K562 (cell line): ENCODE data around the gene TRAPPC5. TPM values are rescaled to one million over a fixed set of nuclear protein-coding genes. Genes with fewer than 3 reads are reported as not detected.

Experiments
- ADNP ChIP-seq: fragments of 200-800 bp; sonication (Bioruptor generic); IDR thresholded peaks from 2 replicates; pipeline ENCODE4 v1.6.1; 2016; ENCODE audit warnings: missing genetic modification characterization, missing compliant biosample characterization
- ASH1L ChIP-seq: fragments of 450-650 bp; IDR thresholded peaks from 2 replicates; pipeline ENCODE4 v1.6.1; 2018; ENCODE audit warnings: borderline replicate concordance, mild to moderate bottlenecking, low read depth; ENCODE audit not compliant: partially characterized antibody
- CREBBP ChIP-seq: IDR thresholded peaks from one replicate; pipeline ENCODE4 v1.6.1; 2012; ENCODE audit warnings: low read depth, mild to moderate bottlenecking, control low read depth, inconsistent platforms, low read length
- DNMT1 ChIP-seq: fragments of 450-650 bp; IDR thresholded peaks from 2 replicates; pipeline ENCODE4 v1.6.1; 2016; ENCODE audit warnings: antibody characterized with exemption, mild to moderate bottlenecking
- EP300 ChIP-seq: IDR thresholded peaks from 2 replicates; pipeline ENCODE4 v1.6.1; 2012; ENCODE audit warnings: low read length, improper control_type of control experiment
- MYNN ChIP-seq, 2 experiments: sonication (generic); formaldehyde crosslinking in 1 of 2; IDR thresholded peaks; 2 replicates each; pipeline versions ENCODE4 v1.5.0 to v1.6.1; 2016 to 2020; ENCODE audit warnings: antibody characterized with exemption in 1 of 2, missing genetic modification reagents in 1 of 2
- NR2C2 ChIP-seq, 2 experiments: fragments of 200-800 bp in 1 of 2; sonication (Bioruptor generic) in 1 of 2; sonication (generic) in 1 of 2; formaldehyde crosslinking in 1 of 2; IDR thresholded peaks; 2 replicates each; pipeline versions ENCODE4 v1.6.1 to v1.8.0; 2016 to 2022; ENCODE audit warnings: mild to moderate bottlenecking in 1 of 2, missing compliant biosample characterization in 1 of 2, missing genetic modification characterization in 1 of 2, missing genetic modification reagents in 1 of 2
- PURB ChIP-seq: sonication (generic); formaldehyde crosslinking; IDR thresholded peaks from 2 replicates; pipeline ENCODE4 v1.9.0; 2021; ENCODE audit warnings: low read depth, mild to moderate bottlenecking, missing genetic modification reagents
- SNIP1 ChIP-seq: fragments of 450-650 bp; IDR thresholded peaks from 2 replicates; pipeline ENCODE4 v1.7.1; 2017; ENCODE audit warnings: low read depth, mild to moderate bottlenecking
- SUPT5H ChIP-seq: fragments of 450-650 bp; IDR thresholded peaks from 2 replicates; pipeline ENCODE4 v1.6.1; 2016
- ZNF121 ChIP-seq: sonication (generic); formaldehyde crosslinking; conservative IDR thresholded peaks from 2 replicates; pipeline ENCODE4 v1.8.0; 2022; ENCODE audit warnings: missing genetic modification reagents
- ZNF347 ChIP-seq: fragments of 450-650 bp; formaldehyde crosslinking; IDR thresholded peaks from 2 replicates; pipeline ENCODE4 v1.4.0; 2020; ENCODE audit warnings: low read depth, mild to moderate bottlenecking, moderate library complexity
- ZNF77 ChIP-seq: fragments of 250-450 bp; sonication (Bioruptor Pico); IDR thresholded peaks from 2 replicates; pipeline ENCODE4 v1.5.0; 2020
- polyA plus RNA-seq, 8 experiments: library from polyadenylated mRNA; depleted of rRNA in 4 of 8; stranded (reverse) in 5 of 8; unstranded in 3 of 8; fragments of >200 nt; fragmentation: Nextera tagmentation in 2 of 8; fragmentation: Illumina TruSeq in 1 of 8; extraction: Ambion mirVana in 2 of 8; extraction: Trizol in 1 of 8; gene quantifications; 2 replicates each; pipeline versions ENCODE4 v1.2.1 to v1.2.3, GENCODE V29; 2011 to 2014; ENCODE audit warnings: inconsistent platforms in 1 of 8, missing spikeins in 1 of 8
- total RNA-seq, 7 experiments: library from RNA; depleted of rRNA in 6 of 7; stranded (reverse); fragments of >200 nt in 6 of 7; fragmentation: Illumina TruSeq in 2 of 7; extraction: Trizol in 2 of 7; gene quantifications; 2 replicates each; pipeline versions ENCODE4 v1.2.1 to v1.2.3, GENCODE V29; 2011 to 2021; ENCODE audit warnings: low replicate concordance in 1 of 7
- TF ChIP-seq, protein P1 (sequence below): fragments of 450-650 bp; IDR thresholded peaks from 2 replicates; pipeline ENCODE4 v1.6.1; 2016
- TF ChIP-seq, protein P2 (sequence below): sonication (generic); formaldehyde crosslinking; IDR thresholded peaks from 2 replicates; pipeline ENCODE4 v1.4.0; 2020; ENCODE audit warnings: mild to moderate bottlenecking, missing genetic modification reagents
- TF ChIP-seq, protein P3 (sequence below): fragments of 150-350 bp; conservative IDR thresholded peaks from 2 replicates; pipeline ENCODE4 v1.6.1; 2014; ENCODE audit warnings: low read length
- TF ChIP-seq, protein P4 (sequence below): fragments of 450-650 bp; formaldehyde crosslinking; conservative IDR thresholded peaks from 2 replicates; pipeline ENCODE4 v1.4.0; 2022; ENCODE audit warnings: mild to moderate bottlenecking, missing genetic modification characterization

TRAPPC5 gene
- total and polyA plus RNA-seq, 9 of the 15 experiments (the other 6 are each of a cell fraction or from before 2014, with no cell fraction given) = 2.0 to 76.9 (median 29.3) TPM

DNA sequence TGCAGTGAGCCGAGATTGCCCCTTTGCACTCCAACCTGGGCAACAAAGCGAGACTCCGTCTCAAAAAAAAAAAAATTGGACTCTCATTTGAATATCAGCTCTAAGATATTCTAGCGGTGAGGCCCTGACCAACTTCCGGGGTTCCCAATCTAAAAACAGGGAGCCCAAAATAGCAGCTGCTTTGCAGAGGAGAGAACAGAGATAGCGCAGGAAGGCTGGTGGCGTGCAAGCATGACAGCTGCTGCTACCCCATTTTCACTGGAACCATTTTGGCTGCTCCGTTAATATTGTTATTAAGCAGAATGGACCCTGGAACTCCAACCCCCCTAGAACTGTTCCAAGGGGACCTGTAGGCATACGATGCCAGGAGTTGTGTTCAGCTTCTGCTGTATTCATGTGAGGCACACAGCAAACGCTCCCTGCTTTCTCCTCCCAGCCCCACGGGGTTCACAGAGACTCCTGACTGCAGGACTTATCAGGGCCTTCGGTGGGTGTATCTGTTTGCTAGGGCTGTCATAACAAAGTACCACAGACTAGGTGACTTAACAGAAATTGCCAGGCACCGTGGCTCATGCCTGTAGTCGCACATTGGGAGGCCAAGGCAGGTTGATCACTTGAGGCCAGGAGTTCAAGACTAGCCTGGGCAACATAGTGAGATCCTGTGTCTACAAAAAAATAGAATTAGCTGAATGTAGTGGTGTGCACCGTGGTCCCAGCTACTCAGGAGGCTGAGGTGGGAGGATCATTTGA is 32.2 kb upstream of the TRAPPC5 start (continued):
- TF ChIP-seq, protein P1, sequence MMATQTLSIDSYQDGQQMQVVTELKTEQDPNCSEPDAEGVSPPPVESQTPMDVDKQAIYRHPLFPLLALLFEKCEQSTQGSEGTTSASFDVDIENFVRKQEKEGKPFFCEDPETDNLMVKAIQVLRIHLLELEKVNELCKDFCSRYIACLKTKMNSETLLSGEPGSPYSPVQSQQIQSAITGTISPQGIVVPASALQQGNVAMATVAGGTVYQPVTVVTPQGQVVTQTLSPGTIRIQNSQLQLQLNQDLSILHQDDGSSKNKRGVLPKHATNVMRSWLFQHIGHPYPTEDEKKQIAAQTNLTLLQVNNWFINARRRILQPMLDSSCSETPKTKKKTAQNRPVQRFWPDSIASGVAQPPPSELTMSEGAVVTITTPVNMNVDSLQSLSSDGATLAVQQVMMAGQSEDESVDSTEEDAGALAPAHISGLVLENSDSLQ = no peak
- no peak for TF ChIP-seq ZNF347
- TF ChIP-seq ZNF77 (CRISPR knock-in tag) = no peak
- TF ChIP-seq MYNN (IDR thresholded peaks at IDR 0.05) = 0 out of 2 replicates have a peak, but pooled peaks have one; percentile 5
- TF ChIP-seq MYNN (CRISPR knock-in tag; IDR thresholded peaks at IDR 0.05) = no peak
- TF ChIP-seq ADNP (tag) = peak; percentile 64
- TF ChIP-seq ZNF121 = peak; percentile 100
- TF ChIP-seq SUPT5H = peak; percentile 70
- TF ChIP-seq EP300 = no peak
- TF ChIP-seq, protein P2, sequence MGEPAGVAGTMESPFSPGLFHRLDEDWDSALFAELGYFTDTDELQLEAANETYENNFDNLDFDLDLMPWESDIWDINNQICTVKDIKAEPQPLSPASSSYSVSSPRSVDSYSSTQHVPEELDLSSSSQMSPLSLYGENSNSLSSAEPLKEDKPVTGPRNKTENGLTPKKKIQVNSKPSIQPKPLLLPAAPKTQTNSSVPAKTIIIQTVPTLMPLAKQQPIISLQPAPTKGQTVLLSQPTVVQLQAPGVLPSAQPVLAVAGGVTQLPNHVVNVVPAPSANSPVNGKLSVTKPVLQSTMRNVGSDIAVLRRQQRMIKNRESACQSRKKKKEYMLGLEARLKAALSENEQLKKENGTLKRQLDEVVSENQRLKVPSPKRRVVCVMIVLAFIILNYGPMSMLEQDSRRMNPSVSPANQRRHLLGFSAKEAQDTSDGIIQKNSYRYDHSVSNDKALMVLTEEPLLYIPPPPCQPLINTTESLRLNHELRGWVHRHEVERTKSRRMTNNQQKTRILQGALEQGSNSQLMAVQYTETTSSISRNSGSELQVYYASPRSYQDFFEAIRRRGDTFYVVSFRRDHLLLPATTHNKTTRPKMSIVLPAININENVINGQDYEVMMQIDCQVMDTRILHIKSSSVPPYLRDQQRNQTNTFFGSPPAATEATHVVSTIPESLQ (CRISPR knock-in tag) = no peak
- TF ChIP-seq DNMT1 = 0 out of 2 replicates have a peak, but pooled peaks have one; percentile 82
- TF ChIP-seq CREBBP = no peak
- no peak for TF ChIP-seq NR2C2 (CRISPR knock-in tag; IDR thresholded peaks at IDR 0.05)
- no peak for TF ChIP-seq NR2C2 (tag; IDR thresholded peaks at IDR 0.05)
- TF ChIP-seq, protein P3, sequence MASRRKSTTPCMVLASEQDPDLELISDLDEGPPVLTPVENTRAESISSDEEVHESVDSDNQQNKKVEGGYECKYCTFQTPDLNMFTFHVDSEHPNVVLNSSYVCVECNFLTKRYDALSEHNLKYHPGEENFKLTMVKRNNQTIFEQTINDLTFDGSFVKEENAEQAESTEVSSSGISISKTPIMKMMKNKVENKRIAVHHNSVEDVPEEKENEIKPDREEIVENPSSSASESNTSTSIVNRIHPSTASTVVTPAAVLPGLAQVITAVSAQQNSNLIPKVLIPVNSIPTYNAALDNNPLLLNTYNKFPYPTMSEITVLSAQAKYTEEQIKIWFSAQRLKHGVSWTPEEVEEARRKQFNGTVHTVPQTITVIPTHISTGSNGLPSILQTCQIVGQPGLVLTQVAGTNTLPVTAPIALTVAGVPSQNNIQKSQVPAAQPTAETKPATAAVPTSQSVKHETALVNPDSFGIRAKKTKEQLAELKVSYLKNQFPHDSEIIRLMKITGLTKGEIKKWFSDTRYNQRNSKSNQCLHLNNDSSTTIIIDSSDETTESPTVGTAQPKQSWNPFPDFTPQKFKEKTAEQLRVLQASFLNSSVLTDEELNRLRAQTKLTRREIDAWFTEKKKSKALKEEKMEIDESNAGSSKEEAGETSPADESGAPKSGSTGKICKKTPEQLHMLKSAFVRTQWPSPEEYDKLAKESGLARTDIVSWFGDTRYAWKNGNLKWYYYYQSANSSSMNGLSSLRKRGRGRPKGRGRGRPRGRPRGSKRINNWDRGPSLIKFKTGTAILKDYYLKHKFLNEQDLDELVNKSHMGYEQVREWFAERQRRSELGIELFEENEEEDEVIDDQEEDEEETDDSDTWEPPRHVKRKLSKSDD = no peak
- TF ChIP-seq ASH1L = no peak
- TF ChIP-seq, protein P4, sequence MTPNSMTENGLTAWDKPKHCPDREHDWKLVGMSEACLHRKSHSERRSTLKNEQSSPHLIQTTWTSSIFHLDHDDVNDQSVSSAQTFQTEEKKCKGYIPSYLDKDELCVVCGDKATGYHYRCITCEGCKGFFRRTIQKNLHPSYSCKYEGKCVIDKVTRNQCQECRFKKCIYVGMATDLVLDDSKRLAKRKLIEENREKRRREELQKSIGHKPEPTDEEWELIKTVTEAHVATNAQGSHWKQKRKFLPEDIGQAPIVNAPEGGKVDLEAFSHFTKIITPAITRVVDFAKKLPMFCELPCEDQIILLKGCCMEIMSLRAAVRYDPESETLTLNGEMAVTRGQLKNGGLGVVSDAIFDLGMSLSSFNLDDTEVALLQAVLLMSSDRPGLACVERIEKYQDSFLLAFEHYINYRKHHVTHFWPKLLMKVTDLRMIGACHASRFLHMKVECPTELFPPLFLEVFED (CRISPR knock-in tag) = no peak
- no peak for TF ChIP-seq SNIP1
- no peak for TF ChIP-seq PURB (CRISPR knock-in tag)
